ENCODE results near the gene CYB5R4.
"Not testable (repeated sequence)": the region's sequence is repeated elsewhere in the genome, so short reads cannot be mapped to it uniquely, and the experiment has no call there.

Gene CYB5R4

DNA sequence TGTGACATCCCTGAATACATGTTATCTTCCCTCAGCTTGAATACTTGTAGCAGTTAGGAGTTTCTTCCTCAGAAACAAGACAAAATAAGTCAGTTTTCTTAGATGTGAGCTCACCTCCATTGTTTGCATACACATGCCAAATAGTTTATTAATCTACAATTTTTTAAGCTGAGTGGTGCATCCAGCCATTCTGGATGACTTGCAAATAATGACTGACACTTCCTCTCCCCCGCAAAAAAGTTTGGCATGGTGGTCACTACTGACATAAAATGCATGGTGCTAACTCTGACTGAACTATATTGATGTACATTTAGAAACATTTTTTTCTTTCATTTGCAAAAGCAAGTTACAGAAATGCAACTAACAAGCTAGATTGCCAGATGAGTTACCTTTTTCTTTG is 55.5 kb downstream of the CYB5R4 start:
- DNase-seq, result no peak

DNA sequence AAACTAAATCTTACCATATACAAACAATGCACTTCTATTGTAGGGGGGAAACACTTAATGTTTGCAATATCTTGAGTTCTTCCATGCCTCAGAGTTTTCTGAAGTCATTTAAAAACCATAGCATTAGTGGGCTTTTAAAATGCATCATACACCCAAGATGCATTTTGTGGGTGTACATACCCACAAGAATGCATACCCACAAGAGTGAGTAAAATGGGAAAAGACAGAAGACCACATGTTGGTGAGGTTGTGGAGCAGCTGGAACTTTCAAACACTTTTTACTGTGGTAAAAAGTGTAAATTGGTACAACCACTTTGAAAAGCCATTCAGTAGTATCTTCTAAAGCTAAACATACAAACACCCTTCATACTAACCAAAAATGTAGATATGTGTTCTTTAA is 57.5 kb downstream of the CYB5R4 start:
- no peak for DNase-seq

DNA sequence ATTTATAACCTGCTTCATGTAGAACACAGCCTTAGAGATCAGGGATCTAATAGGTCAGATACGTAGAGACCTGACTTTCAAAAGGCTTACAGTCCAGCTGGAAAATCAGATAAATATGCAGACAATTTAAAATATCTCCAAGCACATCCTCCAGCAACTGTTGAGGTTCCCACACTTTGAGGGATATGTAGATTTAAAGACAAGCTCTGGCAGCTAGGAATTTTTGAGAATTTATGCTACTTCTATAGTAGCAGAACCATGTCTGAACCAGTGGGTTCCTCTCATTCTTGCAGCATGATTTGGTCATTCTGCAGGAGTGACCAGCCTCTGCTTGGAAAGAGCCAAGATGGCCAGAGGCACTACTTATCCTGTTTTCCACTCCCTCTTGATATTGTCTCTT is 60.5 kb downstream of the CYB5R4 start:
- DNase-seq, result no peak

DNA sequence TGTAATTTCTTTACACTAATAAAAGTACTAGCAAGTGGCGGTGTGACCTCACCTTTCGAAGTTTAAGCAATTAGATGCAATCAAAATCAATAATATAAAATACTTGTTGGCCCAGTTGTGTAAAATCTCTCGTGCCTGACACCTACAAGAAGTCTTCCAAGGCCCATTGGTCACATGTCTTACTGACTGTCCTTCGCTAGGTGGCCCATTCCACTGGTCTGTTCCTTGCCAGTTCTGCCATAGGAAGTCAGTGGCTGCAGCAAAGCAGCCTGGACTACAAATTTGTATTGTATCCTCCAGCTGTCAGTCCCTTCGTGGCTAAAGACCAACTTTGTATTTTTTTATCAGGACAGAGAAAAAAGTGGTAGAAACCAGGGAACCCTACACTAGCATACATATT is 61.8 kb downstream of the CYB5R4 start:
- no peak for DNase-seq

DNA sequence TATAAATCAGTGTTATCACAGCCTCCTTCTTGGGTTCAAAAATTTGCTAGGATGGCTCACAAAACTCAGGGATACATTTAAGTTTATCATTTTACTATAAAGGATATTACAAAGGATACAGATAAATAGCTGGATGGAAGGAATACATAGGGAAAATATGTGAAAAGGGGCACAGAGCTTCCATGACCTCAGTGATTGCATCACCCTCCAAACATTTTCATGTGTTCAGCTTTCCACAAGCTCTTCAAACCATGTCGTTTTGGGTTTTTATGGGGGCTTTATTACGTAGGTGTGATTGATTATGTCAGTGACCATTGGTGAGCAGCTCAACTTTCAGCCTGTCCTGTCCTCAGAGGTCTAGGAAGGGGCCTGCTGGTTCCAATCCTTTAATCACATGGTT is 68.0 kb downstream of the CYB5R4 start:
- no peak for DNase-seq

DNA sequence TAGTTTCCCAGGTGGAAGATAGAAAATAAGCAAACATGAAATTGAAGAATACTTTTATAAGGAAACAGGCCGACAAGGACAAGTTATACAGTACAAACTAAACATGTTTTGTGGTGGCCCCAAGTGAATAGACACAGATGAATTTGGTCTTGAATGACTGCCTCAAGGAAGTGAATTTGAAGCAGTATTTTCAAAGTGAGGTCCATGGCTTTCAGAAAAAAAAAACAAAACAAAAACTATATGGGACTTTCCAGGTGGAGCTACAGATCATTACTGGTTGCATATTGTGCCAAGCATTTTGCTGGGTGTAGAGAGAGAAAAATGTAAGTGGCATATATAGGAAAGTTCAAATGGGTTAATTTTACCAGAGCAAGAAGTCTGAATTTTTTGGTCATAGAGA is 68.8 kb downstream of the CYB5R4 start:
- DNase-seq, result no peak

DNA sequence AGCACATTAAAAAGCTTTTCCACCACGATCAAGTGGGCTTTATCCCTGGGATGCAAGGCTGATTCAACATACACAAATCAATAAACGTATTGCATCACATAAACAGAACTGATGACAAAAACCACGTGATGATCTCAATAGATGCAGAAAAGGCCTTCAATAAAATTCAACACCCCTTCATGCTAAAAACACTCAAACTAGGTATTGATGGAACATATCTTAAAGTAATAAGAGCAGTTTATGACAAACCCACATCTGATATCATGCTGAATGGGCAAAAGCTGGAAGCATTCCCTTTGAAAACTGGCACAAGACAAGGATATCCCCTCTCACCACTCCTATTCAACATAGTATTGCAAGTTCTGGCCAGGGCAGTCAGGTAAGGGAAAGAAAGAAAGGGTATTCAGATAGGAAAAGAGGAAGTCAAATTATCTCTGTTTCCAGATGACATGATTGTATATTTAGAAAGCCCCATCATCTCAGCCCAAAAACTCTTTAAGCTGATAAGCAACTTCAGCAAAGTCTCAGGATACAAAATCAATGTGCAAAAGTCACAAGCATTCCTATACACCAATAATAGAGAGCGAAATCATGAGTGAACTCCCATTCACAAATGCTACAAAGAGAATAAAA is 86.8 kb downstream of the CYB5R4 start:
- DNase-seq, result not testable (repeated sequence)

DNA sequence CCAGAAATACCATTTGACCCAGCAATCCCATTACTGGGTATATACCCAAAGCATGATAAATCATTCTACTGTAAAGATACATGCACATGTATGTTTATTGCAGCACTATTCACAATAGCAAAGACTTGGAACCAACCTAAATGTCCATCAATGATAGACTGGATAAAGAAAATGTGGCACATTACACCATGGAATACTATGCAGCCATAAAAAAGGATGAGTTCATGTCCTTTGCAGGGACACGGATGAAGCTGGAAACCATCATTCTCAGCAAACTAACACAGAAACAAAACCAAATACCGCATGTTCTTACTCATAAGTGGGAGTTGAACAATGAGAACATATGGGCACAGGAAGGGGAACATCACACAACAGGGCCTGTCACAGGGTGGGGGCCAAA is 88.5 kb downstream of the CYB5R4 start:
- DNase-seq, result not testable (repeated sequence)

DNA sequence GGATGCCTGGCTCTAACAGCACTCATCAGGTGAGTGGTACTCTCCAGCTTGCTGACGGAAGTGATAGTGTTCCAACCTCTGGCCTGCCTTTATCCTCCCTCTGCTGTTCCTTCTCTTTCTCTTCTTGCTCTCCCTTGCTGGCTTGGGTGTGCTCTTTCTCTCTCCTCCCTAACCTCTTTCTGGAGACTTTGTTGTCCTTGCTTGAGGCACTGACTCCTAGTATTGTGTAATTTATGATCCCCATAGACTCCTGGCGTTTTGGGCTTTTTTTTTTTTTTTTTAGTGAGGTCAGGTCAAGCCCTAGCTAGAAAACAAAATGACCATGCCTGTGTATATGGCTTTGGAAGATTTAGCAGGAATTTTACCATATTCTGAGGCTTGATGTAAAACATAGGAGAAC is 89.4 kb downstream of the CYB5R4 start:
- no peak for DNase-seq

DNA sequence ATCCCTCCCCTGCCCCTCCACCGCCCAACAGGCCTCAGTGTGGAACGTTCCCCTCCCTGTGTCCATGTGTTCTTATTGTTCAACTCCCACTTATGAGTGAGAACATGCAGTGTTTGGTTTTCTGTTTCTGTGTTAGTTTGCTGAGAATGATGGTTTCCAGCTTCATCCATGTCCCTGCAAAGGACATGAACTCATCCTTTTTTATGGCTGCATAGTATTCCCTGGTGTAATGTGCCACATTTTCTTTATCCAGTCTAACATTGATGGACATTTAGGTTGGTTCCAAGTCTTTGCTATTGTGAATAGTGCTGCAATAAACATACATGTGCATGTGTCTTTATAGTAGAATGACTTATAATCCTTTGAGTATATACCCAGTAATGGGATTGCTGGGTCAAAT is 91.9 kb downstream of the CYB5R4 start:
- DNase-seq, result not testable (repeated sequence)

DNA sequence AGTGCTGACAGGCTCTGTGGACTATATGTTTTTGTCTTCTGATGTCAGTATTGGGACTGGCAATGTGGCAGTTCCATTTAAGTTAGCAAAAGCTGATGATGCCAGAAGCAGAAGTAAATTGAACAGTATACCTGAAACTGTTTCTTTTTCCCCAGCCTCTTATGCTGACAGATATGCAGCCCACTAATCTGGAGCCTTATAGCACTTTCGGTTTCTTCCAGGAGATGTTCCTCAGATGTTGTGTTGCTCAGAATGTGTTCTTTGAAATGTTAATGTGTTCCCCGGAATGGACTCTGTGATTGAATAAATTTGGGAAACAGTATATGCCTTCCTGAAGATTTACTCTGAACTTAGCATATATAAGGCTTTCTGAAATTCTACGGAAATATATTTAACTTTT is 93.3 kb downstream of the CYB5R4 start:
- DNase-seq, result no peak

DNA sequence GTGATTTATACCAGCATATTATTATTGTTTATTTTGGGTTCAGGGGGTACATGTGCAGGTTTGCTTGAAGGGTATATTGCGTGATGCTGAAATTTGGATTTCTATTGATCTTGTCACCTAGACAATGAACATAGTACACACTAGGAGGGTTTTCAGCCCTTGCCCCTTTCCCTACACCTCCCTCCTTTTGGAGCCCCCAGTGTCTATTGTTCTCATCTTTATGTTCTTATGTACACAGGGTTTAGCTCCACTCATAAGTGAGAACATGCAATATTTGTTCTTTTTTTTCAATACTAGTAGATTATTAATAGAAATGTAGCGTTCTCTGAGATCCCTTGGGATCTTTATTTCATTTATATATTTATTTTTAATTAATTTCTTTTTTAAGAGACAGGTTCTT is 94.9 kb downstream of the CYB5R4 start:
- no peak for DNase-seq

DNA sequence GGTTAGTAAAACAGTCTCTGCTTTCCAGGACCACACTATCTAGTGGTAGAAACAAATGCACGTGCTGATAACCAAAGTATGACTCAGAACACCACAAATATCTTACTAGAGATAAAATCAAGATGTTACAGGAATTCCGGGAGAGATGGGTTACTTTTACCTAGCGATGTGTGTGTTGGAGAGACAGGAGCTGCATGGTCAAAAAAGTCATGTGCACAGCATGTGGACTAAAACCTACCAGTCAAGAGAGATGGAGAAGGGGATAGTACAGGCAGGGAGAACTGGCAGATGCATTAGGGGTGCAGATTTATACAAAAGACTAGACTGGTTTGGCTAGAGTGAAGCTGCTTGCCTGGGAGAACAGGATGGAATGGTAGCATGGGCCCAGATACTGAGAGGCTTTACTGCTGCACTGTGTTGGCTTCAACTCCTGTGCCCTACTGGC is 98.8 kb downstream of the CYB5R4 start:
- DNase-seq, result no peak

DNA sequence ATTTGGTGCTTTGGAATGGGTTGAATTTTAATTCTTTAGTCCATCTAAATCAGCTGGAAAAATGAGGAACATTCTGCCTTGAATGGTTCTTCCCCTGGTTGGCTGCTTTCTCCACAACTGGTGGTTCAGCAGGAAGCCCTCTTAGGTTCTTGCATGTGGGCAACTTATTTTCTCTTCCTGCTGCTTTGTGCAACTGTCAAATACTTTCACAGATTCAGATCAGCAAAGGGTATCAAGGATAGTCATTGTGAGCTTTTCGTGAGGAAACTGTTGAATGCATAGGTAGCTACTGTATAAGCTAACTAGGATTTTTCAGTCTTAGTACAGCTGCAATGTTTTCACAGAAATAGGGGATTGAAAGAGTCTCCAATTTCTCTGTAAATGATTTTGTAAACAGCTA is 101.2 kb downstream of the CYB5R4 start:
- DNase-seq, result no peak

DNA sequence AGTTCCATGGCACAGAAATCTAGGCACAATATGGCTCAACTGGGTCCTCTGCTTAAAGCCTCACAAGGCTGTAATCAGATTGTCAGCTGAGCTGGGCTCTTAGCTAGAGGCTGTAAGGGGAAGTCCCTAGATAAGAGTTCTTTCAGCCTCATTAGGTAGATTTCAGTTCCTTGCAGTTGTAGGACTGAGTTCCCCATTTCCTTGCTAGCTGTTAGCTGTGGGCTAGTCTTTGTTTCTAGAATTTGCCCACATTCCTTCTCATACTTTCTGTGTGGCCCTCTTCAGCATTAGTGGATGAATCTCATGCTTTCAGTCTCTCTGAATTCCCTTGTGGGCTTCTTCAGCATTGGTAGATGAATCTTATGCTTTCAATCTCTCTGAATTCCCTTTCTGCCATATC is 103.1 kb downstream of the CYB5R4 start:
- DNase-seq, result no peak

DNA sequence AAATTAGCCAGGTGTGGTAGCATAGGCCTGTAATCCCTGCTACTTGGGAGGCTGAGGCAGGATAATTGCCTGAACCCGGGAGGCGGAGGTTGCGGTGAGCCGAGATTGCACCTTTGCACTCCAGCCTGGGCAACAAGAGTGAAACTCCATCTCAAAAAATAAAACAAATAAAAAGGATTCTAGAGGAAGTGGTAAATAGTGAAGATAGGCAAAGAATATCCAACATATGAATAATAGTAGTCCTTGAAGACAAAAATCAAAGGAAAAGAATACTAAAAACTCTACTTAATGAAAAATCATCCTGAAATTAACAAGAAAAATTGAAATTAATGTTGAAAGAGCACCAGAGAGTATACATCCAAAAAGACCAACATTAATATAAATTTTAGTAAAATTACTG is 107.0 kb downstream of the CYB5R4 start:
- DNase-seq, result no peak

DNA sequence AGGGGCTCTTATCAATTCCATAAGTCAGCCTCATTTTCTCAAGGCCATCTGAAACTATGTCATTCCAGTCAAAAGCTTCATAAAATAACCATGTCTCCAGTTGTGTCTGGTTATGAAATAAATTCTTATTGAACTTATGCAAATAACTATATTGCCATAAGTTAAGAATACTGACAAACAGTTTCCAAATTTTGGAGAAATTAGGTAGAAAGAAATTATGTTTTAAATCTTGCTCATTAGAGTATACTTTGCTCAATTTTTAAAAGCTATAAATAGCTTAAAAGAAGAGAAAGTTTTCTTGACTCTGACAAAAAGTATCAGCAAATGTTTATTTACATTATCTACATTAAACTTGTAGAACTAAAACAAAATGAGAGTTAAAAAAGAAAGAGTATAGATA is 111.1 kb downstream of the CYB5R4 start:
- DNase-seq, result no peak

DNA sequence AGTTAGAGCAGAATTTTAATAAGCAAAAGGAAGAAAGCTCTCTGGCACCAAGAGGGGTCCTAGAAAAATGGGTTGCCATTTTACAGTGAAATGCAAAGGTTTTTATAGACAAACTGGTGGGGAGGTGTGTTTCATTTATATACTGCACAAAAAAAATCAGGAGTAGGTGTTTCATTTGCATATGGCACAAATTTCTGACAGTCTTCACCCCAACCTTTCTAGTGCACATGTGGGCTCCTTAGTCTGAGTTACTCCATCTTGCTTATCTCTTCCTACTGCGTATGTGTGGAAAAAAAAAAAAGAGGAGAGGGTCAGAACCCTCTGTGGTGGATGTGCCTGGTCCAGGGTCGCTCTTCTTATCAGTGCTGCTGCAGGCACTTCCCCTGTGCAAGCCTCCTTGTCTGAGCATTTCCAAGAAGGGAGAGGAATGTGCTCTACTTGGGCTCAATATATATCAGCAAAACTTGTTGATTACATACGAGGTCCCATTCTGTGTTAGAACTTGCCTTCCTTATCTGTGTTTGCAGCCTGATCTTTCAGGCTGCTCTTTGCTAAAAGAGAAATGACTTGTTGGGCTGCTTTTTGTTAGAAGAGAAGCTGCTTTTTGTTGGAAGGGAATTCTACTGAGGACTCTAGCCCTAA is 115.0 kb downstream of the CYB5R4 start:
- DNase-seq, result no peak

DNA sequence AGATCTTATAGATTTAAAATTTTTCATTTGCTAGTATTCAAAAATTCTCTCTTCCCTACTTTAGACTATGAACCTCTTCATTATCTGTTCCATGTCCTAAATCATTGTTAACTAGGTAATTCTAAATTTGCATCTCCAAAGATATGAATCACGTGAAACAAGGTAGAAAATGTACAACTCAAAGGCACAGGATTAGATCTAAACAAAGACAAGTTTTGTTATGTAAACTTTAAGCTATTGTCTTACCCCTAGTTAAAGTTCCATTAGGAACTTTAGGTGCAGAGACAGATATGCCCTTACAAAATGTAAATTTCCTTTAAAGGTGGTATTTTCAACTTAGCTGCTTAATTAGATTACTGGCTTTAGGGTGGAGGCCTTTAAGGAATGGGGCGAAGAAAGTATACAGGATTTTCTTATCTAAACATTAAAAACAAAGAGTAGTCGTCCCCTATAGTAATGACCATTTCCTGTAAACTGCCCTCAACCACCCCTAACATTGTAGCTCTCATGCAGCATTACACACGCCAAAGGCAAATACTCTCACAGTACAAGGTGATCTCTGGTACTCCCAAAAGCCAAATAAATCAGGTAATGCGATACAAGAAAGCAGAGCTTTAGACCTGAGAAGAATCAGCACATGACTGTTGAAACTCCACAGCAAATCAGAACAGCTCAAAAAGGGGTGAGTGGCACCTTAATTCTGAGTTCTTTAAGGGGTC is 116.7 kb downstream of the CYB5R4 start:
- no peak for DNase-seq

DNA sequence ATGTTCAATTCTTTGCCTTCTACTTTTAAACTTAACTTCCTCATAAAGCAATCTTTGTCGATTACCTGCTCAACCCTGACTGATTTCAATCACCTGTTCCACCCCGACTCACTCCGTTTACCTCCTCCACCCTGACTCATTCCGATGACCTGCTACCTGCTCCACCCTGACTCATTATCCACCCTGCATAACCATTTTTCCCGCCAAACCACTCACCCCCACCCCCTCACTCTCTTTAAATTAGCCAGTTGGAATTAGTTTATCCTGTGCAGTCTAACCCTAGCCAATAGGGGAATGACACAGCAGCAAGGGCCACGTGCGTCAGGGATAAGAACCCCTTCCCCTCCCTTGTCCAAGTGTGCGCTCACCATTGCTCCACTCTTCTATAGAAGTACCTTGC is 117.4 kb downstream of the CYB5R4 start:
- DNase-seq, result no peak

DNA sequence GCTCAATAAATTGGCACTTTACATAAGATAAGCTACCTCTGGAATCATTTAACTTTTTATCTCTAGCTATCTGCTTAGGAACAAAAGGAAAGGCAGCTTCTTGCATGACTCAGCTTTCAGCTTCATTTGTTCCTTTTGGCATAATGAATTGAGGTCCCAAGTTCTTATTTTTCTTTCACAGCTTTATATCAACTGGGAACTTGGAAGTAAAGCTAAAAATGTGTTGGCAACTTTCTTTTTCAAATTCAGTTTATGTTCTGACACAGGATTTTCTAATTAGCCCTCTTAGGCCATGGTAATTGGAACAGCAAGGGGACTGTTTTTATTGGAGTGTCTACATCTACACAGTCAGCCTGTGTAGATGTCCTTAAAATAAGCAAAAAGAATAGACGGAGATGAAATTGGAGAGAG is 118.8 kb downstream of the CYB5R4 start:
- DNase-seq, result no peak

DNA sequence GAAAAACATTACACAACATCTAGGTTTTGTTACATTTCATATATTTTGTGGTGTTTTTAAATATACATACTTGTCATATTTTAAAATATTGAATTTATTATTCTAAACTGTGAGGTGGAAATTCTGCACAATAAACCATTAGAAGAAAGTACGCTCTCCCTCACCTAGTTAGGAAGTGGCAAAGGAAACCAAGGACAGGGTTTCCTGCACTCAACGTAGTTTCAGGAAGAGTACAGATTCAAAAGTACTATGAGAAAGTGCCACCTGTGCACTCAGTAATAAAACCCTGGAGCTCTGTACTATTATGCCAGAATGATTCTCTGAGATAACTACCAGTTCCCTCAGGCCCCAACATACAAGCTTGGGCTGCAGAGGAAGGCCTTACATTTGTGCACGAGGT is 119.5 kb downstream of the CYB5R4 start:
- no peak for DNase-seq

DNA sequence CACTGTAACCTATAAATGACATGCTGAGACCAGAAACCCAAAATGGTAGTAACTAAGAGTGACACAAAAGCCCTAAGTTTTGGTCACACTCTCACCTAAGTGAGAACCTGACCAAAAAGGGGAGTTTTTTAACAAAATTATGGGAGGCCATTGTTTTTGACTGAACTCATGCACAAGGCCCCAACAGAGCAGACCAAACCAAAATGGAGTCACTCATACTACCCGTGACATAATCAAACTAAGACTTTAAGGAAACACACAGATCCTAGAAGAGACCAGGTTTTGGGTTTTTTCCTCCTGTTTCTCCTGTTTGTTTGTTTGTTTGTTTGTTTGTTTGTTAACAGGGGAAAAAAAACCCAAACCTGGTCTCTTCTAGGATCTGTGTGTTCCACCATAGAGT is 124.9 kb downstream of the CYB5R4 start:
- no peak for DNase-seq

DNA sequence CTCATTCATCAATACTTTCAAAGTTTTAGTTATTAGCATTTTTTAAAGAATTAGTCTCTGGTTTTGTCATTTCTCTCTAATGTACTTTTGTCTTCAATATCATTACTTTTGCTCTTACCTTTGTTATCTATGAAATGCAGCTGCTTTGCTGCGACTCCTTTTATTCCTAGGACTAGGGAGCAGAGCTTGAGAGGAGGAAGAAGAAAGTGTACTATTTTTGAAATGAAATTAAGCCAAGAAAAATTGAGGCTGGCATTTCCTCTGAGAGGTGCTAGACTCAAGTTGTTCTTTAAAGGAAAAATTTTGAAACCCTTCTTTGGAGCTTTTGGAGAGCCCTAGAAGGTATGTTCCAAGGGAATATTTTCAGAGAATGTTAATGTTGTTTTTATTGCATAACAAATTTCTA is 125.8 kb downstream of the CYB5R4 start:
- DNase-seq, result no peak

DNA sequence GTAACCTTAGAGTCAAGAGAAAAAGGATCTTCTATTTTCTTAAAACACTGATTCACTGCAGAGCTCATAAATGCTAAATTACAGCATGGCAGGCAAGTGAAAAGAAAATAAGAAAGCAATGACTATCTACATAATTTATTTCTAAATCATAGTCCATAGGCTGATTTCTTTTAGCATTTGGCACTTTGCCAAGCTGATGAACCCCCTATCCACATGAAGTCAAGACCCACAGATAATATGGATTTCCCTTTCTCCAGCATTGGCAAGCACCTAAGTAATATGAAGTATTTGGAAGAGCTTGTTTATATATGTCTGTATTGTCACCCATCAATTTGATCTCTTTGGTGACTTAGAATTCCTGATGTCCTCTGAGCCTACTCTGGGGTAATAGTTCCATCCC is 126.2 kb downstream of the CYB5R4 start:
- DNase-seq, result no peak

Measured in NCI-H510A treated with DMSO at 0.1 percent for 48 hours (cell line).